T-helper 2 cell treated with Interferon-gamma antibody and Interleukin-4, amounts not matched to agents 100 ng/mL and 5 ng/mL, for 36 hours (primary cell): Measurements from ENCODE around the gene BMERB1. TPM values are rescaled to one million over a fixed set of nuclear protein-coding genes. Genes with fewer than 3 reads are reported as not detected.
"Not testable (repeated sequence)": the region's sequence is repeated elsewhere in the genome, so short reads cannot be mapped to it uniquely, and the experiment has no call there.

Experiments
- intact Hi-C: fragments of 100-400 bp; cut with micrococcal nuclease; formaldehyde crosslinking; loops from one replicate; pipeline ENCODE4 v1.15.1; 2023
- total RNA-seq: library from RNA; stranded (reverse); gene quantifications from 2 replicates; pipeline ENCODE4 v1.2.3, GENCODE V29; 2022

Gene BMERB1
- total RNA-seq, 1 donor from 2014 or later = 3.9 TPM

DNA sequence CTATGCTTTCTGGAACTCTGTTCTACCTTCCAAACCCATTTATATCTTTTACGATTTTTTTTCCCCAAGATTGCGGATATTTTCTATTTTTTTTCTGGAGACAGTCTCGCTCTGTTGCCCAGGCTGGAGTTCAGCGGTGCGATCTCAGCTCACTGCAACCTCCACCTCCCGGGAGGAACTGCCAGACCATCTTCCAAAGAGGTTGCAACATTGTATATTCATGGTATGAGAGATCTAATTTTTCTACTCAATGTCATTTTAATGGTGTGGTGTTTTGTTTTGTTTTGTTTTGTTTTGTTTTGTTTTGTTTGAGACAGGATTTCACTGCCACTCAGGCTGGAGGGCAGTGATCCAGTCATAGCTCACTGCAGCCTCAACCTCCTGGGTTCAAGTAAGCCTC, 8.5 kb upstream of the BMERB1 start:
- intact Hi-C loops = no loop called here

DNA sequence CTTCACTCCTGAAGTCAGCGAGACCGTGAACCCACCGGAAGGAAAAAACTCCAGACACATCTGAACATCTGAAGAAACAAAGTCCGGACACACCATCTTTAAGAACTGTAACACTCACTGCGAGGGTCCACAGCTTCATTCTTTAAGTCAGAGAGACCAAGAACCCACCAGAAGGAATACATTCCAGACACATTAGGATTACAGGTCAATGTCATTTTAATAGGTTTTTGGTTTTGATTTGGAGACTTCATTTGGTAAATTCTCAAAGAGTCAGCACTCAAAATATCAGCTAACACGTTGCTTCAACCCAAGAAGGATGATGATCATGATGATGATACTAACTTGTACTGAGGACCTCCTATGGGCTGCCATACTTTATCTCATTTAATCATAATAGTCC, 7.6 kb upstream of the BMERB1 start:
- intact Hi-C loops = loop anchor here (1.0 kb wide), 2 partner anchors 83 to 216 kb away; no protein-coding TSS in a partner anchor

DNA sequence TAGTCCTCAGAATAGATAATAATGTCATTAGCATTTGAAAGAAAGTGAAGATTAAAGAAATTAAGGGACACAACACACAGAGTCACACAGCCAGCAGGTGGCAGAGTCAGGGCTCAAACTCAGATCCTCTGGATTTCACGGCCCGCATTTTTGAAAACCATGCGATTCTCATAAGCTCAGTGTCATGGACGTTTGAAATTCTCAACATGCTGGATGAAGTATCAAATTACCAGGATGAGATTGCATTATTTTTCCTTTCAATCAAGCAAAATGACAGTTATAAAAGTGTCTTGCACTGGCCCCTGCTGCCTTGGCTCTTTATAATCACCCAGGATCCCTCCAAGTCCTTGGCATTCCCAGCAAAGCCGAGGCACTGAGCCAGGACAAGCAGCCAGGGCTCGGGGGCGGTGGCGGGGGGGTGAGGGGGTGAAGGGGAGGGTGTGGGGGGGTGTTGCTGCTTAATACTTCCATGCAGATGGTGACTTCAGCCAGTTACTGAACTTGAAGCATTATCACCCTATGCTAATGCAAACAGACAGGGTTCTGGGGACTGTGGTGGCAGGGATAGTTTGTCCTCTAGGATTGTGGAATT, 6.6 kb upstream of the BMERB1 start:
- intact Hi-C loops = loop anchor here (1.0 kb wide), 2 partner anchors 82 to 215 kb away; no protein-coding TSS in a partner anchor

DNA sequence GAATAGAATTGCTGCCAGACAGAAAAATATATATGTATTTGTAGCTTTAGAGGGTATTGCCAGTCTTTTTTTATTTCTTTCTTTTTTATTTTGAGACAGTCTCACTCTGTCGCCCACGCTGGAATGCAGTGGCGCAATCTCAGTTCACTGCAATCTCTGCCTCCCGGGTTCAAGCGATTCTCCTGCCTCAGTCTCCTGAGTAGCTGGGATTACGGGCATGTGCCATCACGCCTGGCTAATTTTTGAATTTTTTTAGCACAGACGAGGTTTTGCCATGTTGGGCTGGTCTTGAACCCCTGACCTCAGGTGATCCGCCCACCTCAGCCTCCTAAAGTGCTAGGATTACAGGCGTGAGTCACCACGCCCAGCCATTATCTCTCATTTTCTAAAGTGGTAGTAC, 3.5 kb upstream of the BMERB1 start:
- intact Hi-C loops = not testable (repeated sequence)

DNA sequence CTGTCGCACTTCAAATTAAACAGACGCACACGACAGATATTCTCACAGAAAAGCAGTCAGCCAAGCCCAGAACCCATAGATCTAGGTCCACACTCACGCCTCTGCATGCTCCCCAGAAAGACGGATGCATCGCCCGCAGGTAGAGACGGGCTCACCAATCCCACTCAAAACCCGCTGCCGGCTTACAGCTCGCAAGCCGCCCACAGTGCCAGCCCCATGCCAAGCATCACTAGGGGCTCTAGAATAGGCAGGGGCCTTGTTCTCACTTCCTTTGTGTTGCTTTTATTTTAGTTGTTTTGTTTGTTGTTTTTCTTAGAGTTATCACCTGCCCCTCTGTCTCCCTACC, 336 bp upstream of the BMERB1 start:
- intact Hi-C loops = no loop called here

DNA sequence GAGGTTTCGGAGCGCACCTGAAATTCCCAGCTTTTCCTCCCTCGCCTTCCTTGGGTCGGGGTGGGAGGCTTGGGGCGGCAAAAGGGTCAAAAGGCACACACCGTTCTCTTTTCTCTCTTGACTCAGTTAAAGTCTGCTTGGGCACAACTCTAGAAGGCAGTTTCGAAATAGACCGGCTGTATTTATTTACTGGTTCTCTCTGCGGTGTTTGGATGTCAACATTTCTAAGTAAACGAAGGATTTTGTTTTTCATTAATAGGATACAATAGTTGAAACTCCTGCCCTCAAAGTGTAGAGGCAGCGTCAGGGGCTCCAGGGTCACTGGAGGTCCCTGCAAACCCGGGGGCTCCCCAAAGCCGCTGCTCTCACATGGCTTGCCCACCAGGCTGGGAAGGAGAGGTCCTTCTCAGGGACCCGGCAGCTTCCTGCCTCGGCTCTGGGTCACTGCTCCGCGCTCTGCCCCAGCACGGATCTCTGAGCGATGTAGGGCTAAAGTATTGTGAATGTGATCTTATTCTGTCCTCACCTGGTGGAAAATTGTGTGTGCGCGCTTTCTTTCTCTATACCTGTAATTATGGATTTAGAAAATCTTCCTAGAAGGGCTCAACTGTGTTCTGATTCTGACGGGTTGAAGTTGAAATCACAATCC, 952 bp downstream of the BMERB1 start:
- intact Hi-C loops = no loop called here

DNA sequence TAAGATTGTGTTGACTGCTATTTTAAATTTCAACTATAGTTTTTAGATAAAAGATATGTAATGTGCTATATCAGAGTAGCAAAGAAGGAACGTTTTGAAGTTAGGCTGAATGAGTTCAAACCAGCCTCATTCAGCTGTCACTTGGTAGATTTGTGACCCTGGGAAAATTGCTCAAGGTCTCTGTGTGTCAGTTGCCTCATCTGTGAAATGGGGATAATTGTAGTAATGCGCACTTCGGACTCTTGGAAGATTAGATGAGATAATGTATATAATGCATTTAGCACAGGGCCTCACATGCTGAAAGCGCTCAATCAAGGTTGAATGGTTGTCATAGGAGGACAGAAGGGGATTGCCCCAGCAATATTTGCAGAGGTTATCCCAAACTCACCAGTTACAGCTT, 4.7 kb downstream of the BMERB1 start:
- intact Hi-C loops = no loop called here

DNA sequence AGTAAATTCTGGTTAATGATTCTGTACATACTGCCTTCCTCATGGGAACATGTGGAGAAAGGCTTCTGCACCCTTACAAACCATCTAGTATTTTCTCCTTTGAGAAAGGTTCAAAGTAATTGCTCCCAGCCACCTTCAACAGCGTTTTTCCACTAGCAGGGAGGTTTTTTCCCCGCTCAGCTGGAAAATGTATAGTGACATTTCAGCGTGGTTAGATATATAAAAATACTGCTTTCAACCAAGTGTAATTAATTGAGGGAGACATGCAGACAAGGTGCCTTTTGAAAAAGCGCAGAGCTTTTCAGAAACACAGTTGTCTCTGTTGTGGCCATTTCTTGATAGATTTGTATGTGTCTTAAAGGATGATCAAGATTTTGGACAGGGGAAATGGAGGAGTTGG, 5.1 kb downstream of the BMERB1 start:
- intact Hi-C loops = no loop called here

DNA sequence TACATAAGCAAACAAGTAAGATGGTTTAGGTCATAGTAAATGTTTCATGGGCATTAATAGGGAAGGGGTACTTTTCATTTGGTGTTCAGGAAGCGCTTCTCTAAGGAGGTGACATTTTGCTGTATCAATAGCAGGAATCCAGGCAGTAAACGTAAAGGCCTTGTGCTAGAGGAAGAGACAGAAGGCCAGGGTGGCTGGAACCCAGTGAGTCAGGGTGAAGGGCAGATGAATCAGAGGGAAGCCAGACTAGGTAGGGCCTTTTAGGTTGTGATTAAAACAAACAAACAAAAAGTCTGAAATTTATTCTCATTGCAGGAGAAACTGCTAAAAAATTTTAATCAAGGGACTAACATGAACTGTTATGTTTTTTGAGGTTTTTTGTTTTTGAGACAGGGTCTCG, 6.5 kb downstream of the BMERB1 start:
- intact Hi-C loops = no loop called here

DNA sequence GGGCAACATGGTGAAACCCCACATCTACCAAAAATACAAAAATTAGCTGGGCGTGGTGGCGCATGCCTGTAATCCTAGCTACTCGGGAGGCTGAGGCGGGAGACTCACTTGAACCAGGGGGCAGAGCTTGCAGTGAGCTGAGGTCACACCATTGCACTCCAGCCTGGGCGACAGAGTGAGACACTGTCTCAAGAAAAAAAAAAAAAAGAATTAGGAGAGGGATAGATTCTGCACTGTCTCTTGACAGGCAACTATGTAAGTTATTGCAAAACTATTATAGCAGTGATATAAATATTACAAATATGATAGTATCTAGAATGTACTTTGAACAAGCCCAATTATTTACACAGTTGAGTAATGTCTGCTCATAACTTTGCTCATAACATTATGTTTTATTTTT, 7.8 kb downstream of the BMERB1 start:
- intact Hi-C loops = not testable (repeated sequence)

DNA sequence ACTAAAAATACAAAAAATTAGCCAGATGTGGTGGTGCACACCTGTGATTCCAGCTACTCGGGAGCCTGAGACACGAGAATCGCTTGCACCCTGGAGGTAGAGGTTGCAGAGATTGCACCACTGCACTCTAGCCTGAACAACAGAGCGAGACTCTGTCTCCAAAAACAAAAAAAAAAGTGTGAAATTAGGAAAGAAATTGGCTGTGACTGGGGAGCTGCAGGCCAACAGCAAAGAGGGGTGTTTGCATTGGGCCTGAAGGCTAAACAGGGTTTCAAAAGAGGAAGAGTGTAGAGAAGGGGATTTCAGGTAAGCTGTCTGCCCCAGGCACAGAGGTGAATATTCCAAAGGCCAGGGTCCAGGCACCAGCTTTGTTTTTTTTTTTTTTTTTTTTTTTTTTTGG, 9.4 kb downstream of the BMERB1 start:
- intact Hi-C loops = no loop called here

DNA sequence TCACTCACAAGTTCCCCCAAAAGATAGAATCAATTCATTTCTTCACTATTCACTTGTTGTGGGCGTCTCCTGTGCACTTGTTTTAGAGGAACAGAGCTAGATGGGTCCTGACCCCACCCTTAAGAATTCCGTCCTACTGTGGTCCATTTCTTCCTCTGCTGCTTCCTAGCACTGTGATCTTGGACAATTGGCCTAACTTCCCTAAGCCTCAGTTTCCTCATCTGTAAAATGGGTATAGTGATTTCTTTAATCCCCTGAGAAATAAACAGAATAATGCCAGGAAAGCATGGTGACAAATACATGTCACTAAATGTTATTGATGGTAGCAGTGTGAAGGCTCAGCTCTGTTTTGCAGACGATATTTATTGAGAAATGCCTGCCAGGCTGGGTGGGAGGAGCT, 9.9 kb downstream of the BMERB1 start:
- intact Hi-C loops = no loop called here

DNA sequence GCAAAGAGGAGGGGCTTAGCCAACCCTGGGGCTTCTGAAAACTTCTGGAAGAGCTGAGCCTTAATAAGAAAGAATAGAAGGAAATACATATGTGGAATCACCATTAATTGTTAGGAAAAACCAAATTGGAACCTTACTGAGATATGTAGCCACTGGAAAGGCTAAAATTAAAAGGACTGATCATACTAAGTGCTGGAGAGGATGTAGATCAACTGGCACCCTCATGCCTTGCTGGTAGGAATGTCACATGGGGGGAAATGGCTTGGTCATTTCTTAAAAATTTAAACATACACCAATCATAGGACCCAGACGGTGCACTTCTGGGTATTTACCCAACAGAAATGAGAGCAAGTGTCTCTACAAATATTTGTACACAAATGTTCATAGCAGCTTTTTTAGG, 11.1 kb downstream of the BMERB1 start:
- intact Hi-C loops = no loop called here

DNA sequence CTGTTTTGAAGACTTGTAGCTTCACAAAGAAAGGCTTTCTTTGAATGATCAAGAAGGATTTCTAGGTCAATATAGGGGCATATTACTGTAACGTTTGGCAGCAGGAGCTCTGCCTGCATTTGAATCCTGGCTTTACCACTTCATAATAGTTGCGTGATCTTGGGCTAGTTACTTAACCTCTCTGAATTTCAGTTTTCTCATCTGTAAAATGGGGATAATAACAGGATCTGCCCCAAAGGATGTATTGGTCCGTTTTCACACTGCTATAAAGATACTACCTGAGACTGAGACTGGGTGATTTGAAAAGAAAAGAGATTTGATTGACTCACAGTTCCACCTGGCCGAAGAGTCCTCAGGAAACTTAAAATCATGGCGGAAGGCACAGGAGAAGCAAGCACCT, 12.5 kb downstream of the BMERB1 start:
- intact Hi-C loops = no loop called here

DNA sequence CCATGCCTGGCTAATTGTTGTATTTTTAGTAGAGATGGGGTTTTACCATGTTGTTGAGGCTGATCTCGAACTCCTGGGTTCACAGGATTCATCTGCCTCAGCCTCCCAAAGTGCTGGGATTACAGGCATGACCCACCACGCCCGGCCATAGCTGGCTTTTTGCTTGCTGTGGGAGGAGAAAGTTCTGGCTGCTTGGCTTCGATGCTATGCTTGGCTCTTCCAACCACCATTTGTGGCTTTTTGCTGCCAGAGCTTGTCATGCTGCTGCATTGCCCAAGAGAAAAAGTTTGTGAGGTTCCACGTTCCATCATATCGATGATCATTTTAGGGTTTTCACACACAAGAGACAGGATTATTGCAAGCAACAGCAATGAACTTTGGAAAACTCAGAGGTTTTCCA, 16.2 kb downstream of the BMERB1 start:
- intact Hi-C loops = no loop called here

DNA sequence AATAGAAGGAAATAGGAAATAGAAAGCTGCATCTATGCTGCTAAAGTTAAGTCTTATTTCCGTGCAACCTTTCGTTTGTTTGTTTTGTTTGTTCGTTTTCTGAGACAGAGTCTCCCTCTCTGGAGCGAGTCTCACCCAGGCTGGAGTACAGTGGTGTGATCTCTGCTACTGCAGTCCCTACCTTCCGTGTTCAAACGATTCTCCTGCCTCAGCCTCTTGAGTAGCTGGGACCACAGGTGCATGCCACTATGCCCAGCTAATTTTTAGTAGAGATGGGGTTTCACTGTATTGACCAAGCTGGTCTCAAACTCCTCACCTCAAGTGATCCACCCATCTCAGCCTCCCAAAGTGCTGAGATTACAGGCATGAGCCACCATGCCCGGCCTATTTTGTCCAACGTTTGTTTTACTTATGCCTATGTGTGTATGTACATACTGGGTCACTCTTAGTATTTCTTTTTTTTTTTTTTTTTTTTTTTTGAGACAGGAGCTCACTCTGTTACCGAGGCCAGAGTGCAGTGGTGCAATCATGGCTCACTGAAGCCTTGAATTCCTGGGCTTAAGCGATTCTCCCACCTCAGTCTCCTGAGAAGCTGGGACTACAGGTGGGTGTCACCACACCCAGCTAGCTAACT, 16.8 kb downstream of the BMERB1 start:
- intact Hi-C loops = no loop called here

DNA sequence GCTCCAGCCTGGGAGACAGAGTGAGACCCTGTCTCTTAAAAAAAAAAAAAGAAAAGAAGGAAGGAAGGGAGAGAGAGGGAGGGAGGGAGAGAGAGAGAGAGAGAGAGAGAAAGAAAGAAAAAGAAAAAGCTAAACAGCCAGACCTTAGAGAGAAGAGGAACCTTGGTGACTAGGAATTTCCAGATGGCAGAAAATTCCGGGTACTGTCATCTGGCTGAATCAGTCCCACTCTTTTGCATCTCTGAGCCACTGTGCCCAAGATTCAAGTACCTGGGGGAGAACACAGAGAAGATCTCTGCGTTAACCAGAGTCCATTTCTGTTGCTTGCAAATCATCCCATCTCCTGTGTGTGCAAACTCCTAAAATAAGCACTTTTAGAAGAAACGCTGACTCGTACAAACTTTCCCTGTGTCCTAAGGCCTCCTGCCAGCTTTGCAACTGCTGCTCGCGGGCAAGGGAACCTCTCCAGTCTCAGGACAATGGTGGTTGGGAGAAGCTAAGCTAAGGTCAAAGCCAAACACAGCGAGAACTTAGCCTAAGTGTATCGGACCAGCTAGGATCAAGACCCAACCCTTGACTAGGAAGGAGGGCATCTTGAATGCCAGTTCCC, 18.0 kb downstream of the BMERB1 start:
- intact Hi-C loops = no loop called here

DNA sequence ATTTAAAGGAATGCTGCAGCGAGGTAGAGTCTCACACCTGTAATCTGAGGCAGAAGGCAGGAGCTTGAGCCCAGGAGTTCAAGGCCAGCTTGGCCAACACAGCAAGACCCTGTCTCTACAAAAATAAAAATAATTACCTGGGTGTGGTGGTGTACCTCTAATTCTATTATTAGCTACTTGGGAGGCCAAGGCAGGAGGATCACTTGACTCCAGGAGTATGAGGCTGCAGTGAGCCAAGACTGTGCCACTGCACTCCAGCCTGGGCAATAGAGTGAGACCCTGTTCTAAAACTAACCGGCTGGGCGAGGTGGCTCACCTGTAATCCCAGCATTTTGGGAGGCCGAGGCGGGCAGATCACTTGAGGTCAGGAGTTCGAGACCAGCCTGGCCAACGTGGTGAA, 18.9 kb downstream of the BMERB1 start:
- intact Hi-C loops = not testable (repeated sequence)

DNA sequence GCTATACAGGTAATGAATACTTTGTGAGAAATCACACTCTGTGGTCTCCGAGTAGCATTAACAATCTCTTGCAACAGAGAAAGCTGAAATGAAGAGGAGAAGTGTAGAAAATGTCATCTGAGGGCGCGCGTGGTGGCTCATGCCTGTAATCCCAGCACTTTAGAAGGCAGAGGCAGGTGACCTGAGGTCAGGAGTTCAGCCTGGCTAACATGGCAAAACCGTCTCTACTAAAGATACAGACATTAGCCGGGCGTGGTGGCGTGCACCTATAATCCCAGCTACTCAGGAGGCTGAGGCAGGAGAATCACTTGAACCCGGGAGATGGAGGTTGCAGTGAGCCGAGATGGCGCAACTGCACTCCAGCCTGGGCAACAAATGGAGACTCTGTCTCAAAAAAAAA, 20.5 kb downstream of the BMERB1 start:
- intact Hi-C loops = not testable (repeated sequence)

DNA sequence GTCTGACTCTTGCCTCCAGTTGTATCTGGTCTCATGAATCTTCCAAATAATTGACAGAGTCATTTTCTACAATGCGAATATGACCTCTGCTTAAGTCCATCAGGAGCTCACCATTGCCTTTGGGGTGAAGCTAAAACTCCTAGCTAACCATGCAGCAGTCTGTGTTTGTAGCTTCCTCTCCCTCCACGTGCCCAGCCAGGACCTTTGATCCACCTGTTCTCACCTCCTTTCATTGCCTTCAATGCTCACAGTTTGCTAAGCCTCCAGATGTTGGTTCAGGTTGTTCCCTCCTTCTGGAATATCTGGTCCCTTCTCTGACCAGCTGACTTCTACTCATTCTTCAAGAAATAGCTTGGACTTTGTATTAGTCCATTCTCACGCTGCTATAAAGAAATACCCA, 23.0 kb downstream of the BMERB1 start:
- intact Hi-C loops = no loop called here

DNA sequence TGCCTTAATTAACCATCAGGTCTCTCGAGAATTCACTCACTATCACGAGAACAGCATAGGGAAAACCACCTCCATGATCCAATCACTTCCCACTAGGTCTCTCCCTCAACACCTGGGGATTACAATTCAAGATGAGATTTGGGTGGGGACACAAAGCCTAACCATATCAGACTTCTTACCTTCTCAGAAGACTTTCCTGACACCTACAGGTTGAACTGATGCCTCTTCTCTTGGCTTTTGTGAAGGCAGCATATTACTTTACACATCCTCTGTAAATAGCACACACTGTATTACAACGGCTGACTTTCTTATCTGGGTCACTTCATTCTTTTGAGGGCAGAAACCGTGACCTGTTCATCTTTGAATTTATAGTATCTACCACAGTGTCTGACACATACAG, 23.6 kb downstream of the BMERB1 start:
- intact Hi-C loops = no loop called here

DNA sequence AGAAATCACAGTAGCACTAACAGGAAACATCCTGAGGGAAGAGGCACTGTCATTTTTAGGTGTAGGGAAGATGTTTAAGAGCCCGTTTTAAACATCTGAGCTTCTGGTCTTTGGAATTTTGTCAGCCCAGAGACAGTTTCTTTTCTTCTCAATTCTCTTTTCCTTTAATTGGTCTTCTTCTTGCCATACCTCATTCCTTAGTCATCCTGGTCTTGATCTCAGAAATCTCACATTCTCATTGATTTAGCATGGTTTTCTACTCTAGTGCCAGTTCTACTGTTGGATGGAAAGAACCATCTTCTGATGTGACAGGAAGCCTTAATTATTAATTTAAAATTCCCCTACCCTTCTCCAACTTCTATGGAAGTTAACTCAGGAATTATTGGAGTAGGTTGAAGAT, 25.4 kb downstream of the BMERB1 start:
- intact Hi-C loops = no loop called here

DNA sequence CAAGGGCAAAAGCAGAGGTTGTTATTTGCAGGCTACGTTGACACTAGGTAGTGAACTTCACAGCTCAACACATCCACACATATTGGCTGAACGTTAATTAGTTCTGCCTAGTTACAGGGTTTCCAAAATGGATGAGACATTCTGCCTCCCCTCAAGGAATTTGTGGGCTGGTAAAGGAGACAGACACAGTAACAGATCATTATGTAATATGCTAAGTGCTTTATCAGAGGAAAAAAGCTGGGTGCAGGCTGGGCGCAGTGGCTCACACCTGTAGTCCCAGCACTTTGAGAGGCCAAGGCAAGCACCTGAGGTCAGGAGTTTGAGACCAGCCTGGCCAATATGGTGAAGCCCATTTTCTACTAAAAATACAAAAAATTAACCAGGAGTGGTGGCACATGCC, 26.2 kb downstream of the BMERB1 start:
- intact Hi-C loops = no loop called here
